ENCODE results near the gene GBP4.

The GBP4 gene

GRCh38 chr1:89170170-89171066 is 28.3 kb downstream of the GBP4 start:
- DNase-seq: no peak

DNA sequence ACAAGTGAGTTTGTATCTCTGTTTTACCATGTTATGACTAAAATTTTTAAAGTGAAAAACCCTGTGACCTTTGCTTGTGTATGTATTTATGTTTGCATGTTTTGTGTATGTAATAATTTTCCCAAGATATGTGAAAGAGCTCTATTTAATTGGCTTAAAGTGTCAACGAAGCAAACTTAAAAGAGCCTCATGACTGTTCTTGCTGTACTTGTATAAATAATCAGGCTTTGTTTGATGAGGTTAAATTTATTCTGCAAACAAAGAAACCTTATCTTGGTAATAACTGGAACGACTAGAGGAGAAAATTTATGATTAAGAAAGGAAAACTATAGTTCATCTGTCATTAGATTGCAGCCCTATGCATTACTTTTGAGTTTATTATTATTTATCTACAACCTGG is 29.6 kb downstream of the GBP4 start:
- DNase-seq: no peak

- no peak for DNase-seq
Observed at GRCh38 chr1:89167590-89168230, 31.0 kb downstream of the GBP4 start.

- DNase-seq: no peak
Observed at GRCh38 chr1:89166705-89167104, 32.0 kb downstream of the GBP4 start.

DNA sequence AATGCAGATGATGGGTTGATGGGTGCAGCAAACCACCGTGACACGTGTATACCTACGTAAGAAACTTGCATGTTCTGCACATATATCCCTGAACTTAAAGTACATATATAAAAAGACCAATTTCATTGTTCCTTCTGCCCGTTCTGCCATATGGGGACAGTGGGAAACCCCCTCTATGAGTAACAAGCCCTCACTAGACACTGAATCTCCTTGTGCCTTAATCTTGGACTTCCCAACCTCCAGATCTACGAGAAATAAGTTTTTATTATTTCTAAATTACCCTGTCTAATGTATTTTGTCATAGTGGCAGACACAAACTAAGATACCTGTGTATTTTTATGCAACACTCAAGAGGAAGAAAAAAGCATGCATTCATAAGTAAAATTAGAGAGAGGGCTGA is 32.9 kb downstream of the GBP4 start:
- DNase-seq: no peak

- DNase-seq: no peak
Observed at GRCh38 chr1:89151047-89151446, 47.7 kb downstream of the GBP4 start.

GRCh38 chr1:89149976-89150375 is 48.8 kb downstream of the GBP4 start:
- DNase-seq: no peak

DNA sequence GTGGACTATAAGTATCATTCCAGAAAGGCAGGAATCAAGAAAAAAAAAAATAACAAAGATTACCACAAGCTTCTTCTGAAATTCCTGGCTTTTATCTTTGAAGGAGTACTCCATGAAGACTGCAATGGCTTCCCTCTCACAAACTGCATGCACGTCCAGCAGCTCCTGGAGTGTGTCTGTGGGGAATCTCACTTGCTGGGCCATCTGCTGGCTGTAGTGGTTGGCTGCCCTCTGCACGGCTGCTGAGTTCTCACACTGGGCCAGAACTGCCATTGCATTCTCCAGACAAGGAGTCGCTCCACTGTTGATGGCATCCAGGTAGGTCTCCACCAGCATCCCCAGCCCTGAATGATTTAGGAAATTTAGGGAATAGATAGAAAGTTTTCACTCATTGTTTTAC is 49.5 kb downstream of the GBP4 start:
- no peak for DNase-seq

GRCh38 chr1:89147678-89148658 is 50.8 kb downstream of the GBP4 start:
- DNase-seq: no peak

- DNase-seq: no peak
Observed at GRCh38 chr1:89146721-89147120, 52.0 kb downstream of the GBP4 start.

- DNase-seq: no peak
Observed at GRCh38 chr1:89143484-89143883, 55.3 kb downstream of the GBP4 start.

DNA sequence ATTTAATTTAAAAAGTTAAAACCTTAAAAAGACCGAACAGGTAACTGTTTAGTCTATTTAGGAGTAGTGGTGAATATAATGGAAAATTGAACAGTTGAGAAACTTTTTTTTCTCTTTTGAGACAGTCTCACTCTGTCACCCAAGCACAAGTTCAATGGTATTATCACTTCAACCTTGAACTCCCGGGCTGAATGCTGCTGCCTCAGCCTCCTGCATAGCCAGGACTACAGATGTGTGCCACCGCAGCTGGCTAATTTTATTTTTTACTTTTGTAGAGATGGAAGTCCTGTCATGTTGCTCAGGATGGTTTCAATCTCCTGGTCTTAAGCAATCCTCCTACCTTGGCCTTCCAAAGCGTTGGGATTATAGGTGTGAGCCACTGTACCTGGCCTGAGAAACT is 56.6 kb downstream of the GBP4 start:
- DNase-seq: no peak

- no peak for DNase-seq
Observed at GRCh38 chr1:89133747-89134146, 65.0 kb downstream of the GBP4 start.

Data from CD4-positive, alpha-beta T cell treated with Interleukin-17A for 1 hour (primary cell).